ENCODE measurements around the gene IL1RAP.
"Not testable (repeated sequence)": the region's sequence is repeated elsewhere in the genome, so short reads cannot be mapped to it uniquely, and the experiment has no call there.

Gene IL1RAP

DNA sequence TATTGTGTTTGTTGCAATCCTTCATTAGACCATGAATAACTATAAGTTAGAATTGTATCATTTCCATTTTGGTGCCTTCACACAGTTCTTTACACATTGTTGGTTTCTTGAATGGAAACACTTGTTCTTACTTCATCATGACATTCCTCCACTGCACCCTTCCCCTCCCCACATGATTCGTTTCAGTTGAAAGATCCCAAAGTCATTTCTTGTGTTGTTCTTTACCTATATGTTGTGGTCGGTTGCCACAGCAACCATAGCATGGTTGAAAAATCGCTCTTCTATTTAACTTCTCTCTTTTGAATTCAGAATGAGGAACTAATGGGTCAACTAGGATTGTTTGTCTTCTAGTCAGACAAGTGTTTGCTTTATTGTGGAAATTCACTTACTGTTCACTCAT is 103.3 kb downstream of the IL1RAP start:
- no peak for DNase-seq

DNA sequence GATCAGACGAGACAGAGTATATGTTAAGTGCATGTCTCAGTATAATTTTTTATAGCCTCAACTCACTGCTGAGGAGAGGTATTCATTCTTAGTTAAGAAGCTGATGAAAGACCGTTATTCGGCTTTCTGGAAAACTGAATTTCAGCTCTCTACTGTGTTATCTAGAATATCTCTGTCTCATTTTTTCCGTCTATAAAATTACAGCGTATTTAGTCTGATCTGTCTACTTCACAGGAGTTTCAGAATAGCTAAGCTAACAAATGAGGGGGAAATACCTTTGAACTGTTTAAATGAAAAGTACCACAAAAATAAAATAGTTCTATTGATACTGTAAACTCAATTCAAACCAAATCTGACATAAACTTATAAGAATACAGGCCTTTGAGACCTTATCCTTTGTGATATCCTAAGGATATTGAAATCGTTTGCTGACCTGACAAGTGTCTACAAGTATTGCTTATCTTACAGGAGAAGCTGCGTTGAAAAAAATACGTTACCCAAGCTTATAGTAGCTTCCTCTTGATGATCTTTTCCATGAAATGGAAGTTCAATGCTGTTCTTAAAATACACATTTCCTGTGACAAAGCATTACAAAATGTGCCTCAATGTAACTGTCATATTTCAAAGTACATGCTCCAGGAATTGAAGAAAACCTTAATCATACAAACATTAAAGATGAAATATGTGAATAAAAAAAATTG is 104.6 kb downstream of the IL1RAP start:
- DNase-seq = no peak

DNA sequence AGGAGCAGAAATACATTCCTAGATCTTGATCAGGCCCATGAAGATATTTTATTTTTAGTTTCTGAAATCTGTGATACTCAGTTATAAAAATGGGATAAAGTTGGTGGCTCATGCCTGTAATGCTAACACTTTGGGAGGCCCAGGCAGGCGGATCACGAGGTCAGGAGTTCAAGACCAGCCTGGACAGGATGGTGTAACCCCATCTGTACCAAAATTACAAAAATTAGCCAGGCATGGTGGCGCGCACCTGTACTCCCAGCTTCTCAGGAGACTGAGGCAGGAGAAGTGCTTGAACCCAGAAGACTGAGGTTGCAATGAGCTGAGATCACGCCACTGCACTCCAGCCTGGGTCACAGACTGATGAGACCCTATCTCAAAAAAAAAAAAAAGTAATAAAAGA is 105.5 kb downstream of the IL1RAP start:
- DNase-seq = no peak

DNA sequence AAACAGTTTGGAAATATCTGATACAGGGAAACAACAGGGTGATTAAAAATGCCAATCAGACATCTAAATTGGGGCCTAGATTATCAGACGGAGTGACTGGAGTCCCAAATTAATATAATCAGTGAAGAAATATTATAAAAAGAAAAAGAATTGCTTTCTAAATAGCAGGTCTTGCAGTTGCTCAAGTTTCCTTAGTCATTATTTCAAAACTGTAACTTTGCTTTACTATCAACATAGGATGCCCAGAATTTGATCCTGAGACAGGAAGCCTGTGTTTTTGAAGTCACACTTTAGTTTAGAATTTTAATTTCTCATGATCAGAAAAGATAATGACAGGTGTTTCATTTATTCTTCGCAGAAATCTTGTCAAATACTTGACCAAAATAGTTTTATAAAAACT is 105.9 kb downstream of the IL1RAP start:
- no peak for DNase-seq

DNA sequence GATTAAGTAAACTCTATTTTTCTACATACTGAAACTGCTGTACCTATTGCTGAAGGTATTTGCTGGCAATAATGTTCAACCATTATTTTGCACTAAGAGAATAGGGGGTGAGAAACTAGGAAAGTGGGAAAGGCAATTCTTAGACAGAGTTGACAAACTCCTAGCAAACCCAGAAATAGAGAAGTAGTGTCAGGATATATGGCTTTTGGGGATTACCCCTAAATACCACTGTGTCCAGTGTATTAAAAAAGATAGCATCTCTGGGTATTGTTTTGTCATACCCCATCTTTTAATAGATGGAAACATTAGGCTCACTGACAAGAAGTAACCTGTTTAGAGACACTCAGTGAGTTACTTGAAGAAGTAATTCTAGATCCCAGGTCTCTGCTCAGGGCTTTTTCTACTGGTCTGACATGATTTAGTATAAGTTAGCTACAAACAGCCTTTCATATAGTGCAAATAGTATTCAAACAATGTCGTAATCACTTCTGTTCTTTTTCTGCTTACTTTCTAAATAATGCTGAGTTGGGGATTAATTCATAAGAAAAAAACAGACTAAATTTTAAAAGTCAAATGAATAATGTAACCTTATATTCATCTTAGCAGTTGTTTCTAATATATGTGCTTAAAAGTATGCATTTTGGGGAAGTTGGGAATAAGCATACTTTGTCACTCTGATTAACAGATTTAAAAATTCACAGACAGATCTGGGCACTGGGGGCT is 107.2 kb downstream of the IL1RAP start:
- no peak for DNase-seq

DNA sequence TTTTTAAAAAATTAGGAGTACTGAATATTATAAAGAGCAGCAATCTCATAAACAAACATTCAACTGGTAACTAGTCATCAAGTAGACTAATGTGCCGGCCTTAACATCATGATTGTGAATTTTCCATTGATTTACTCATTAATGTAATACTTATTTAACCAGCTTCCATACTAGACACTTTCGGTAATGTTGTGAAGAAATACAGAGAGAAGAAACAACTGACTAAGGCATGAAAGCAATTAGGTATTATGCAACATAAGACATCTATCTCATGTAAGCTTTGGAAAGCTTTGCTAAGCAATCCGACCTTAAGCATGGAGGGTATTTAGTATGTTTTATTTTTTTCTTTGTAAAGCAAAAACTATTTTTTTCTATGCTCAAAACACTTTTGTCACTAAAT is 108.0 kb downstream of the IL1RAP start:
- DNase-seq = no peak

DNA sequence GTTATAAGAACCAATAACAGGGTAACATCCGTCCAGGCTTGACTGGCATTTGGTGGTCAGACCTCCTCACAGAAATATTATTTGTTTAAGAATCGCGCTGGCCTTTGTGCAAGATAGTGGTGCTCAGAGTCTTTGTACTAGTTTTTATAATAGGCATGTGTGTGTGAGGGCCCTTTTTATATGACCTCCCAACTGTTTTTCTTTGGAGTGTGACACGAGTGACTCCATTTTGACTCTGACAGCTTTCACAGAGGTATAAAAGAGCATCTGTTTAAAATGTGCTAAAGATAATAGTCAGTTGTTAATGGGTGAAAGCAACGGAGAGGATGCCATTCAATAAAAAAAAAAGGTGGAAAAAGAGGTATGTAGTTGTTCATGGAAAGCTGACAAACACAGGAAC is 110.4 kb downstream of the IL1RAP start:
- DNase-seq = no peak

DNA sequence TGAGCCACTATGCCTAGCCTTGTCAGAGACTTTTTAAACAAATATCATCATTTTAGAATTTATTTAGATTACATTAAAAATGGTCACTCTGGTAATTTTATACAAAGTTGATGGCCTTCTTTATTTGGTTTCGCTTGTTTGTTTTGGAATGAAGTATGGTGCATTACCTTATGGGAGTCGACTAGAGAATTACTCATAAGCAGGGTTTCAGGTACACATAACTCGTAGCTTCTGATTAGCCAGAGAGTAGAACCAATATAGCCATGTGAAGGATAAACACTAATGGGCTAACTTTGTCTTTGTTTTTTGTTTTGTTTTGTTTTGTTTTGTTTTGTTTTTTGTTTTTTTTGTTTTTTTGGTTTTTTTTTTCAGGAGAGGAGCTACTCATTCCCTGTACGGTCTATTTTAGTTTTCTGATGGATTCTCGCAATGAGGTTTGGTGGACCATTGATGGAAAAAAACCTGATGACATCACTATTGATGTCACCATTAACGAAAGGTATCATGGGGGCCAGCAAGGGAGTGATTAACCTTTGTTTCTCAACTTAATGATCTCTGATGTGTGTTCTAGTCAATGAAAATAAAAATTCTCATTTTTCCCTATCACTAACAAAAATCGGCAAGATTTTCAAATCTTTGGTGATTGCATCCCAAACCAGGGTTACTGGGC is 113.2 kb downstream of the IL1RAP start:
- no peak for DNase-seq

DNA sequence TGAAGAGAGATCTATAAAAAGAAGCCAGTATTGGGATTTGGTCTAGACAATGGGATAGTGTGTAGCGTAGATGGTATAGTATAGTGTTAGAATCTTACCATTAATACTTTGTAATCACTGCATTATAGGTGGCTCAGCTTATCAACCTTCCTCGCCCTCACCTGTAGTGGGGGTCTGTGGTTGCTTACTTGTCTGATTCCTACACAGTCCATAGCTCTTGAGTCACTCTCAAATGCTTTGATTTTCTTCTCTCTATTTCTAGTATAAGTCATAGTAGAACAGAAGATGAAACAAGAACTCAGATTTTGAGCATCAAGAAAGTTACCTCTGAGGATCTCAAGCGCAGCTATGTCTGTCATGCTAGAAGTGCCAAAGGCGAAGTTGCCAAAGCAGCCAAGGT is 115.2 kb downstream of the IL1RAP start:
- no peak for DNase-seq

DNA sequence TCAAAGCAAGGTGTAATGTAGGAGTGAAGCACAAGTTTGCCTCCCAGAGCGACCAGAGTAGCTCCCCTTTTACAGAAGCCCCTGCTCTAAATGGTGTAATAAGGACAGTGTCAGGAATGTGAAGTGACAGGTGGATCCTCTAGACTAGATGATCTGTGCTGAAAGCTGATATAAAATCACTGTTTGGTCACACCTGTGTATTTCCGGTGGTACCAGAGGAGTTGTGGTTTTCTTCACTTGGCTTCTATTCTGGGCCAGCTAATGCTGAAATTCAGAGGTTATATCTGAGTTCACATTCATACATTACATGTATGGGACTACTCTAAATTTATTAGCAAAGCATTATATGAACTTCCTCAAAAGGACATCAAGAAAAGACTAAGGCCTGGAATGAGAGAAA is 117.4 kb downstream of the IL1RAP start:
- DNase-seq = no peak

DNA sequence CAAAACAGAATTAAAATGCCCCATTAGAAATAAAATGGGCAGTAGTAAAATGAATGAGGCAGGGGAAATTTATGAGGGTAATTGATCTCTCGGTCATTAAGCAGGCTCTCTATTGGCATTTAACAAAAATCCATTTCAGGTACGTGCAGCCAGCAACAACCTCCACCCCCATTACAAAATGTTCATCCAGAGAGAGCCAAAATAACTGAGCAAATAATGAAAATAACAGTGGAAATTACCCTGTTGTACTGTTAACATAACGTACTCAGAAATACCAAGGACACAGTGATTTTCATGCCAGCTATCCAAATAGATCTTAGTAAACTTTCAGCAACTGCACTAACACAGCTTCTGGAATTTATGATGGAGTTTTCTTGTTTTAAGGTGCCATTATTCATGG is 127.7 kb downstream of the IL1RAP start:
- no peak for DNase-seq

DNA sequence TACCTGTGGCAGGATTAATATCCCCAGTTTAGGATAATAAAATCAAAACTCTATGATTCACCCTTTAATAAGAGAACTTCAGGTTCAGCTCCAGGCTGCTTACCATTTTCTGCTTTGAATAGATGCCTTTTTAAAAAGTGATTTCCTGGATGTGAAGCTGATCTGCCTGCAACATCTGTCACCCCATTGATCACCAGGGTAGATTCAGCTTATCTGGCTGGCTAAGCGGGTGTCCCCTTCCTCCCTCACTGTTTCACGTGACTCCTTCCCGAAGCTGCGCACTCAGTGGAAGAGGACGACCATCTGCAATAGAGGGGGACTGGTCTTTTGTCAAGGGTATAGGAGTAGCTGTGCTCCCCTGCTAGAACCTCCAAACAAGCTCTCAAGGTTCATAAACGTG is 128.1 kb downstream of the IL1RAP start:
- no peak for DNase-seq

DNA sequence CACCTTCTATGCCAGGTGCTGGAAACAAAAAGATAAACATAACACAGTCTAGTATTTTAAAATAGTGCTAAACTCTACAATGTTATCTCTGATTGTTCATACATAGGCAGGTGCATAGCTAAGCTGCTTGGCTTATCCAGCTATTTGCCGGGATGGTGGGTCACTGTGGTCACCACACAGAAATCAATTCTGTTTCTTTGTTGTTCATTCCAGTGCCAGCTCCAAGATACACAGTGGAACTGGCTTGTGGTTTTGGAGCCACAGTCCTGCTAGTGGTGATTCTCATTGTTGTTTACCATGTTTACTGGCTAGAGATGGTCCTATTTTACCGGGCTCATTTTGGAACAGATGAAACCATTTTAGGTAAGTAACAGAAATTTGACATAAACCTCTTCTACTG is 130.2 kb downstream of the IL1RAP start:
- no peak for DNase-seq

DNA sequence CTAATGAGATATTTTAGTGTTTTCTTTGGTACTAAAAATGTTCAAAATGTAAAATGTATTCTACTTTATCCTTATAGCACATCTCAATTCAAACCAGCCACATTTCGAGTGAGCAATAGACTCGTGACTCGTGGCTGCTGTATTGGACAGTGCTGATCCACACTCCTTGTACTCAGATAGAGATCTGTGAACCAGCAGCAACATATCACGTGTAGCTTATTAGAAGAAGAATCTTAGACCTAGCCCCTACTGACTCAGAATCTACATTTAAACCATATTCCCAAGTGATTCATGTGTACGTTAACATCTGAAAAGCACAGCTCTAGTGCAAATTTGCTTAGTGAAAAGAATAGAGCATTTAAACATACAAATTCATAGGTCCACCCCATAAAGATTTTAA is 130.9 kb downstream of the IL1RAP start:
- no peak for DNase-seq

DNA sequence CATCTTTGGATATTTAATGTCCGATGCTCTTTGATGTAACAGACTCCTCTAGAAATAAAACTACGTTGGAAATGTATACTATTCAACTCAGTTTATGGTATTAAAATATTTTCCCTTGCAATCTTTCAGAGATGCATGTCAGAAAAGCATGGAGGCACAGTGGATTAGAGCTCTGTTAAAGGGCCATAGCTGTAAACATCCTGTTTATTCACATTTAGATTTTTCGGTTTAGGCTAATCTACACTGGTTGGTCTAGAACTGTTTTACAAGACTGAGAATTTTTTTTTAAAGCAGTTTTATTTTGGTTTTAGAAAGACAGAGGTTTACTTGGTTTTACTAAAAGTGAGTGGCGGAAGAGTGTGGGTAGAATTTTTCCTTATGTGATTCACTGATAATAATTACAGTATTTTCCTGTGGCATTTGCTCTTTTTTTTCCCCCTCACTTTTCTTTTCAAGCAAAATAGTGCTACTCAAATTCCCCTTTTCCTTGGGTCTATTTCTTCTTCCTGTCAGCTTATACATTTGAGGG is 132.1 kb downstream of the IL1RAP start:
- DNase-seq = no peak

DNA sequence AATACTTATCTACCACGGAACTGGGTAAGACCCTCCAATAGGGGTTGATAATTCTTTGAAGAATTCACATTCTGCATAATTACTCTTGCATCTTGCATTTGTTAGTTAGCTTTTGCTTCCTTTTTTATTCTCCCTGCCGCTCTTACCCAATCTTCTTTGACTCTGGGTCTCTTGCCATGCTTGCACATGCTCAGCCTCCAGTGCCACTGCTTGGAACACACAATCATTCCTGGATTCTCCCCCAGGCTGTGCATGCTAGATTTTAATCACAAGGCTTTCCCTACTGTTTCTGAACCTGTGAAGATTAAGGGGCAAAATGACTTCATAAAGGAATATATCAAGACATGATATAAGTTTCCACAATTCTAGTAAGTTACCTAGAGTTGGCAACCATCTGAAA is 133.1 kb downstream of the IL1RAP start:
- DNase-seq = no peak

DNA sequence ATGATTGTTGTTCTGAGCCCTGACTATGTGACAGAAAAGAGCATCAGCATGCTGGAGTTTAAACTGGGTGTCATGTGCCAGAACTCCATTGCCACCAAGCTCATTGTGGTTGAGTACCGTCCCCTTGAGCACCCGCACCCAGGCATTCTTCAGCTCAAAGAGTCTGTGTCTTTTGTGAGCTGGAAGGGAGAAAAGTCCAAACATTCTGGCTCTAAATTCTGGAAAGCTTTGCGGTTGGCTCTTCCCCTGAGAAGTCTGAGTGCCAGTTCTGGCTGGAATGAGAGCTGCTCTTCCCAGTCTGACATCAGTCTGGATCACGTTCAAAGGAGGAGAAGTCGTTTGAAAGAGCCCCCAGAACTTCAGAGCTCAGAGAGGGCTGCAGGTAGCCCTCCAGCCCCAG is 142.0 kb downstream of the IL1RAP start:
- DNase-seq = no peak

DNA sequence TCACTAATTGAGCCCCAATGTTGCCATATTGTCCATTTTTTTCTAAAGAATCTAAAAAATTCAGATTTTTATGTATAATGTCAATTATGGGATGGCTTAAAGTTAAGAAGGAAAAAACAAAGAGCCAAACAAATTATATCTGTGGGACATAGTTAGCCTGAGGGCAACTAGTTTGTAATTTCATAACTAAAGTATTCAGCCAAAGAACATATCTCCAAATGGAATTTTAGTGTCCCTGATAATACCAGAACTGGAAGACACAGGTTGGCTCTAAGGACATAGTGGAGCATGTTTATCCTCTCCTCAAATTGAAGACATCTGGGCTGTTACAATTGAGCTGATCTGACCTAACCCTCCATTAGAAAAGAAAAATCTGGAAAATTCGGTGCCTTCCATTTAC is 144.2 kb downstream of the IL1RAP start:
- no peak for DNase-seq

DNA sequence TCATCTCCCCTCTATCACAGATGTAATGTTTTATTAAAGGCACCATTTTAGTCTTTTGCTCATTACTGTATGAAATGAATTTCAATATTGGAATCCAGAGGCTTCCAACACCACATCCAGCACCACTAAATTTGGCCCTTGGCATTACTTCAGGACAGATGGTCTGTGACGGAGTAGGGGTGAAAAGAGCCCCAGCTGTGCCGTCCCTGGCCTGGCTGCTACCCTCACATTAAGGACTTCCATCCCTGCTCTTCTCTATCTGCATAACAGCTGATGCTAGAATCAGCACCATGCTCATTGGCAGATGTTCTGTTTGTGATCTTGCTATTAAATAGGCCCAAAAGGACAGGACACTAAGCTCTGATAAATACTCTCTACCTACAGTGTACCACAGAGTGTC is 152.9 kb downstream of the IL1RAP start:
- no peak for DNase-seq

DNA sequence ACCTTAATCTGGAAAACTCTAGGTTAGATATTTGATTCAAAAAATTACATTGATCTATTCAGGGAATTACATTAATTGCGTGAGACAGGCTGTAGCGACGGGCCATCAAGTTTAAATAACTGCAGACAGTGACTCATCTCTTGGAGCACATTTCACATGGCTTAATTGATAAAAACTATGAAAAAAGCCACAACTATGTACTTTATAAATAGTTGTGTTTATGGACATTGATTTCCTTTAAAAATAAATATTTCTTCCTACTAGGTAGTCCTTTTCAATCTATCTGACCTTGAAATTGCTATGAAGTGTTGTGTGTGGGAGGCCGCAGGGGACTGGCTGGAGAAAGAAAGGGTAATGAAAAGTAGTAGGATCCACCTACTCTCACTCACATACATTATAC is 157.8 kb downstream of the IL1RAP start:
- no peak for DNase-seq

DNA sequence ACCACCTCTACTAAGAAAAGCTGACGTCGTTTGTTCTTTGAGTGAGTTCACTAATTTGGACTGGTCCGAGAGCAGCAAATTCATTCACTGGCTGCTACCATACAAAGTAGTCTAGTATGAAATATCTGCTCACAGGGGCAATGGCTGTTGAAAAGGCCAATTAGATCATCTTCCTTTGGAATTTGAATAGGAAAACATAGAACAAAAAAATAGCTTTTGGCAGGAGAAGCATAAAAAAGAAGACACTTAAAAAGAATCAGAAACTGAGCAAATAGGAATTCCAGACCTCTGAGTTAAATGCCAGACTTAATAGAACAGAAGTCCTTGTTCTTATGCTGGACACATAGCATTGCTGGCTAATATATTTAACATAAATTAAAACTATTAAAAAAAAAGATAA is 159.3 kb downstream of the IL1RAP start:
- DNase-seq = no peak

DNA sequence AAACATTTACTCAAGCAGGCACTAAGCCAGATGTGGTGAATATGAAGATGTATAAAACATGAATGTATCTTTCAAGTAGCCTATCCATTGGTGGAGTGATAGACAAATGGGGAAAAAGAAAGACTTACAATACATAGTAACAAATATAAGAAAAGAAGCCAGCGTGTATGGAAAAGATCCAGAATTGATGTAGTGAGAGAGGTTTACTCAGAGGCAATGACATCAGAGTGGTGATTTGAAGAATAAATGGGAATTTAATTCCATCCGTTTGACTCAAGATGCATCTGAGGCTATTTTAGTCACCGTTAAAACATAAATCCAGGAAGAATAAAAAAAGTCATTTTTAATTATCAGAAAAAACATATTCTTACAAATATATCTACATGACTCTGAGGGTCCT is 162.6 kb downstream of the IL1RAP start:
- no peak for DNase-seq

DNA sequence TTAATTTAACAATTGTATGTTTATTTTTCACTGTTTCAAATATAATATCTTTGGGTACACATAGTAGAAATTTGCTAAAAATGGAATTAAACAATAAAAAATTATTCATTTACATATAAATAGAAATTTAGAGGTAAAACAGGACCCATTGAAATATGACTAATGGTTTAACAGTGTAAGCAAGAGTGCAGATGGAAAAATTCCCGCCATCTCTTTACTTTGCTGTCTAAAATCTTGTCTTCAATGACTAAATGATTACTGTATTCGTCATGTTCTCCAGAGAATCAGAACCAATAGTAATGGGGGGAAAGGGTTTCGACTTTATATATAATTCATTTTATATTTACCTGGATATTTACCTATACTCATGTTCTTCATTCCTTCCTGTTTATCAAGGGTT is 163.1 kb downstream of the IL1RAP start:
- no peak for DNase-seq

DNA sequence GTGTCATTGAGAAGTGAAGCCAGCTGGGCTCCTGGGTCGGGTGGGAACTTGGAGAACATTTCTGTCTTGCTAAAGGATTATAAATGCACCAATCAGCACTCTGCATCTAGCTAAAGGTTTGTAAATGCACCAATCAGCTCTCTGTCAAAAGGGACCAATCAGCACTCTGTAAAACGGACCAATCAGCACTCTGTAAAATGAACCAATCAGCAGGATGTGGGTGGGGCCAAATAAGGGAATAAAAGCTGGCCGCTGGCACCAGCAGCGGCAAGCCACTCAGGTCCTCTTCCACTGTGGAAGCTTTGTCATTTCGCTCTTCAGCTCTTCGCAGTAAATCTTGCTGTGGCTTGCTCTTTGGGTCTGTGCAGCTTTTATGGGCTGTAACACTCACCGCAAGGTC is 164.0 kb downstream of the IL1RAP start:
- DNase-seq = not testable (repeated sequence)
